Measurements from ENCODE around the gene NOXRED1.

GRCh38 chr14:77407158-77407557 lies 16.2 kb downstream of the NOXRED1 start:
- TF ChIP-seq POLR2AphosphoS5 (IDR thresholded peaks at IDR 0.05) (no peak), RAD21 (conservative IDR thresholded peaks at IDR 0.05) (no peak), CTCF (IDR thresholded peaks at IDR 0.05; ENCODE audit: poor library complexity, severe bottlenecking) (no peak), EP300 (conservative IDR thresholded peaks at IDR 0.05; ENCODE audit: poor library complexity, severe bottlenecking) (no peak), EZH2 (IDR thresholded peaks at IDR 0.05; ENCODE audit: borderline replicate concordance, insufficient read depth, low read length, poor library complexity, severe bottlenecking) (no peak)

Data from neural cell (in vitro differentiated cells).